ENCODE data around the gene CDK6.
A peak's percentile ranks its signal among the peaks of the same experiment; 100 is the strongest.

Gene CDK6

GRCh38 chr7:92613720-92614119, 222.7 kb downstream of the CDK6 start:
- TF ChIP-seq, protein P1, sequence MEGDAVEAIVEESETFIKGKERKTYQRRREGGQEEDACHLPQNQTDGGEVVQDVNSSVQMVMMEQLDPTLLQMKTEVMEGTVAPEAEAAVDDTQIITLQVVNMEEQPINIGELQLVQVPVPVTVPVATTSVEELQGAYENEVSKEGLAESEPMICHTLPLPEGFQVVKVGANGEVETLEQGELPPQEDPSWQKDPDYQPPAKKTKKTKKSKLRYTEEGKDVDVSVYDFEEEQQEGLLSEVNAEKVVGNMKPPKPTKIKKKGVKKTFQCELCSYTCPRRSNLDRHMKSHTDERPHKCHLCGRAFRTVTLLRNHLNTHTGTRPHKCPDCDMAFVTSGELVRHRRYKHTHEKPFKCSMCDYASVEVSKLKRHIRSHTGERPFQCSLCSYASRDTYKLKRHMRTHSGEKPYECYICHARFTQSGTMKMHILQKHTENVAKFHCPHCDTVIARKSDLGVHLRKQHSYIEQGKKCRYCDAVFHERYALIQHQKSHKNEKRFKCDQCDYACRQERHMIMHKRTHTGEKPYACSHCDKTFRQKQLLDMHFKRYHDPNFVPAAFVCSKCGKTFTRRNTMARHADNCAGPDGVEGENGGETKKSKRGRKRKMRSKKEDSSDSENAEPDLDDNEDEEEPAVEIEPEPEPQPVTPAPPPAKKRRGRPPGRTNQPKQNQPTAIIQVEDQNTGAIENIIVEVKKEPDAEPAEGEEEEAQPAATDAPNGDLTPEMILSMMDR (IDR thresholded peaks at IDR 0.05; ENCODE audit: poor library complexity, severe bottlenecking) = no peak
- no peaks in the 10 kb centered on the region for H3K9me3 ChIP-seq (ENCODE audit: severe bottlenecking)
- H3K36me3 ChIP-seq (ENCODE audit: low read depth) = peaks cover 64% of the 10 kb centered on the region
- H3K27ac ChIP-seq (ENCODE audit: poor library complexity, severe bottlenecking) = no peak overlapping the region
- no peak for DNase-seq (ENCODE audit: low spot score)
- no peak overlapping the region for H3K4me3 ChIP-seq (ENCODE audit: severe bottlenecking)
- no peak for ATAC-seq (ENCODE audit: low read depth)
- no peaks in the 10 kb centered on the region for H3K4me1 ChIP-seq (ENCODE audit: insufficient read depth, poor library complexity, severe bottlenecking)
- no peaks in the 10 kb centered on the region for H3K27me3 ChIP-seq (ENCODE audit: insufficient read depth, poor library complexity, severe bottlenecking)

GRCh38 chr7:92613214-92613613, 223.2 kb downstream of the CDK6 start:
- Histone ChIP-seq H3K27ac (ENCODE audit: poor library complexity, severe bottlenecking) (no peak overlapping the region), H3K4me1 (ENCODE audit: insufficient read depth, poor library complexity, severe bottlenecking) (no peaks in the 10 kb centered on the region), H3K36me3 (ENCODE audit: low read depth) (peaks cover 61% of the 10 kb centered on the region), H3K4me3 (ENCODE audit: severe bottlenecking) (no peak overlapping the region), H3K27me3 (ENCODE audit: insufficient read depth, poor library complexity, severe bottlenecking) (no peaks in the 10 kb centered on the region), H3K9me3 (ENCODE audit: severe bottlenecking) (no peaks in the 10 kb centered on the region)
- ATAC-seq (ENCODE audit: low read depth) (no peak), DNase-seq (ENCODE audit: low spot score) (no peak)
- TF ChIP-seq, protein P1 (IDR thresholded peaks at IDR 0.05; ENCODE audit: poor library complexity, severe bottlenecking) = no peak

GRCh38 chr7:92612501-92612900, 223.9 kb downstream of the CDK6 start:
- Histone ChIP-seq H3K9me3 (ENCODE audit: severe bottlenecking) (no peaks in the 10 kb centered on the region), H3K36me3 (ENCODE audit: low read depth) (peaks cover 57% of the 10 kb centered on the region), H3K4me1 (ENCODE audit: insufficient read depth, poor library complexity, severe bottlenecking) (no peaks in the 10 kb centered on the region), H3K27me3 (ENCODE audit: insufficient read depth, poor library complexity, severe bottlenecking) (no peaks in the 10 kb centered on the region), H3K4me3 (ENCODE audit: severe bottlenecking) (no peak overlapping the region), H3K27ac (ENCODE audit: poor library complexity, severe bottlenecking) (no peak overlapping the region)
- DNase-seq (ENCODE audit: low spot score) = no peak
- no peak for ATAC-seq (ENCODE audit: low read depth)
- TF ChIP-seq, protein P1 (IDR thresholded peaks at IDR 0.05; ENCODE audit: poor library complexity, severe bottlenecking) = no peak

DNA sequence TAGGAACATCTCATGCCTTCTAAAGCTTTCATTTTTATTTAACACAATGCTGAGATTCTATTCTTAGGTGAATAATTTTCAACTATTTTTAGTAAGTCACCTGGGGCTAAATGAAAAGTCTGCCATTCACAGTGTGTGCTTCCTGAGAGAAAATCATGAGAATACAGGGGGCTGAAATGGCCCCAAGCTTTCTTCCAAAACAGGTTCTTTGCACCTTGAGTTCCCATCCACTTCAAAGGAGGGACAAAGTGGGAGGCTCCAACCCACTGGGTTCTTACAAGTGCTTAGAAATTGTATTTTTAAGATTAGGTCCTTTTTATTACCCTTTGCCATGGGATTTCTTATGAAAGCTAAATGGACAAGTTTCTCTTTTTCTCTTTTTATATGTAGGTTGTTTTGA, 224.6 kb downstream of the CDK6 start:
- H3K9me3 ChIP-seq (ENCODE audit: severe bottlenecking) = no peaks in the 10 kb centered on the region
- no peaks in the 10 kb centered on the region for H3K27me3 ChIP-seq (ENCODE audit: insufficient read depth, poor library complexity, severe bottlenecking)
- ATAC-seq (ENCODE audit: low read depth) = no peak
- TF ChIP-seq, protein P1 (IDR thresholded peaks at IDR 0.05; ENCODE audit: poor library complexity, severe bottlenecking) = no peak
- no peak overlapping the region for H3K4me3 ChIP-seq (ENCODE audit: severe bottlenecking)
- no peak overlapping the region for H3K27ac ChIP-seq (ENCODE audit: poor library complexity, severe bottlenecking)
- no peaks in the 10 kb centered on the region for H3K4me1 ChIP-seq (ENCODE audit: insufficient read depth, poor library complexity, severe bottlenecking)
- DNase-seq (ENCODE audit: low spot score) = no peak
- peaks cover 53% of the 10 kb centered on the region for H3K36me3 ChIP-seq (ENCODE audit: low read depth)

- Histone ChIP-seq H3K36me3 (ENCODE audit: low read depth) (peaks cover 37% of the 10 kb centered on the region), H3K9me3 (ENCODE audit: severe bottlenecking) (no peaks in the 10 kb centered on the region), H3K27me3 (ENCODE audit: insufficient read depth, poor library complexity, severe bottlenecking) (no peaks in the 10 kb centered on the region), H3K27ac (ENCODE audit: poor library complexity, severe bottlenecking) (no peak overlapping the region), H3K4me1 (ENCODE audit: insufficient read depth, poor library complexity, severe bottlenecking) (no peaks in the 10 kb centered on the region), H3K4me3 (ENCODE audit: severe bottlenecking) (no peak overlapping the region)
- TF ChIP-seq, protein P1 (IDR thresholded peaks at IDR 0.05; ENCODE audit: poor library complexity, severe bottlenecking) = peak; percentile 58
- DNase-seq (ENCODE audit: low spot score) (no peak), ATAC-seq (ENCODE audit: low read depth) (peak; percentile 50; the same call in 1 of the 3 replicates)
Observed at GRCh38 chr7:92609921-92610518, 226.4 kb downstream of the CDK6 start.
